Caco-2 (cell line): ENCODE results near the gene CDK18. TPM values are rescaled to one million over a fixed set of nuclear protein-coding genes. Genes with fewer than 3 reads are reported as not detected.

ENCODE experiments used
- Bru-seq: library from RNA; stranded (reverse); fragments of 400-500 nt; gene quantifications from one replicate; lab custom pipeline; 2021; lab: Mats Ljungman, UMichigan
- BruChase-seq, 2 experiments: library from RNA; stranded (reverse); fragments of 400-500 nt; gene quantifications; one replicate each; lab custom pipeline; 2021; lab: Mats Ljungman, UMichigan
- BruUV-seq: library from RNA; stranded (reverse); fragments of 400-500 nt; replicated peaks from 2 replicates; lab custom pipeline; 2021; lab: Mats Ljungman, UMichigan
- CTCF ChIA-PET: fragments of 300-600 bp; sonication (Branson Sonifier 250); formaldehyde crosslinking; loops from one replicate; lab custom pipeline; 2022; ENCODE audit warnings: antibody characterized with exemption; lab: Charles Lee
- POLR2A ChIA-PET: fragments of 300-600 bp; sonication (Branson Sonifier 250); formaldehyde crosslinking; loops from one replicate; lab custom pipeline; 2022; ENCODE audit warnings: antibody characterized with exemption; lab: Charles Lee
- DNase-seq, 2 experiments: peaks; one replicate each; pipeline versions ENCODE4 v3.0.0 to v3.0.0-alpha.2; 2020 to 2022
- H3K27me3 ChIP-seq: replicated peaks from 2 replicates; pipeline ENCODE4 v1.6.0; 2011; ENCODE audit warnings: low read length; ENCODE audit not compliant: control insufficient read depth, insufficient read depth
- H3K36me3 ChIP-seq: 2 replicates; pipeline ENCODE4 v1.5.1; 2011; ENCODE audit warnings: low read length; ENCODE audit not compliant: control insufficient read depth, insufficient read depth
- H3K4me1 ChIP-seq: fragments of 250-450 bp; sonication (Bioruptor Pico); 2 replicates; pipeline ENCODE4 v1.5.1; 2020; ENCODE audit warnings: mild to moderate bottlenecking
- H3K4me3 ChIP-seq: 2 replicates; pipeline ENCODE4 v1.5.1; 2011; ENCODE audit warnings: low read depth, mild to moderate bottlenecking, control low read depth, low read length
- H3K9me3 ChIP-seq: fragments of 250-450 bp; sonication (Bioruptor Pico); 2 replicates; pipeline ENCODE4 v1.5.1; 2020; ENCODE audit warnings: mild to moderate bottlenecking, moderate library complexity
- H3K27ac Mint-ChIP-seq: one replicate; pipeline ENCODE4 v1.8.0; 2022; ENCODE audit warnings: mixed read lengths; ENCODE audit not compliant: unreplicated experiment
- H3K27me3 Mint-ChIP-seq: one replicate; pipeline ENCODE4 v1.8.0; 2022; ENCODE audit warnings: mixed read lengths; ENCODE audit not compliant: insufficient read depth, unreplicated experiment
- H3K36me3 Mint-ChIP-seq: one replicate; pipeline ENCODE4 v1.8.0; 2022; ENCODE audit warnings: mild to moderate bottlenecking, mixed read lengths; ENCODE audit not compliant: insufficient read depth, unreplicated experiment
- H3K4me1 Mint-ChIP-seq: one replicate; pipeline ENCODE4 v1.8.0; 2022; ENCODE audit warnings: low read depth, mixed read lengths; ENCODE audit not compliant: unreplicated experiment
- H3K4me3 Mint-ChIP-seq: one replicate; pipeline ENCODE4 v1.8.0; 2022; ENCODE audit warnings: mild to moderate bottlenecking, moderate library complexity, mixed read lengths; ENCODE audit not compliant: unreplicated experiment
- H3K9me3 Mint-ChIP-seq: one replicate; pipeline ENCODE4 v1.8.0; 2022; ENCODE audit warnings: mixed read lengths; ENCODE audit not compliant: unreplicated experiment
- CTCF ChIP-seq, 2 experiments: fragments of 200-600 bp in 1 of 2; IDR thresholded peaks; 1 replicate in 1 of 2; 2 replicates in 1 of 2; pipeline versions ENCODE4 v1.5.1 to v1.8.0; 2011 to 2022; ENCODE audit warnings: antibody characterized with exemption in 1 of 2, control low read depth in 1 of 2, inconsistent platforms in 1 of 2, low read depth in 1 of 2, low read length in 1 of 2, mild to moderate bottlenecking in 1 of 2, moderate library complexity in 1 of 2; ENCODE audit not compliant: insufficient read depth in 1 of 2, severe bottlenecking in 1 of 2, unreplicated experiment in 1 of 2
- intact Hi-C: fragments of 100-400 bp; cut with micrococcal nuclease; formaldehyde crosslinking; loops from one replicate; pipeline ENCODE4 v1.10.0; 2022; ENCODE audit not compliant: unreplicated experiment
- long read RNA-seq: library from polyadenylated mRNA; stranded (forward); transcript quantifications from one replicate; pipeline ENCODE4 v2.0.0, GENCODE V29; 2022
- total RNA-seq: library from RNA; stranded (reverse); gene quantifications from 2 replicates; pipeline ENCODE4 v1.2.3, GENCODE V29; 2022

The CDK18 gene
- total RNA-seq (17.0 and 18.5 TPM in 2 replicates), Bru-seq, nascent RNA (percentile 56 among the genes with signal in this experiment), BruChase-seq, experiment 1, labeled RNA remaining after a 2-hour chase (percentile 59 among the genes with signal in this experiment), BruChase-seq, experiment 2, labeled RNA remaining after a 6-hour chase (percentile 61 among the genes with signal in this experiment)
- long read RNA-seq, partial matches to known transcripts = 5 of 12 reads
- long read RNA-seq, other reads (novel, unspliced or antisense) = 2 of 12 reads

GRCh38 chr1:205504311-205505075, at the start of gene CDK18:
CDK18 (plus strand) TSS chr1:205504669; CDS start chr1:205523168, 18,499 bp downstream.
- BruUV-seq = TSS peak; percentile 34
- peak; percentile 77 to 89 for DNase-seq
- peaks cover 30% of the 10 kb centered on the region for H3K4me1 ChIP-seq
- Mint-ChIP-seq H3K4me1 (peaks cover 16% of the 10 kb centered on the region), H3K27me3 (no peaks in the 10 kb centered on the region), H3K9me3 (no peaks in the 10 kb centered on the region), H3K36me3 (peaks cover 5% of the 10 kb centered on the region), H3K4me3 (peak within 1 kb of the TSS; percentile 95), H3K27ac (peak within 1 kb of the TSS; percentile 82)
- TF ChIP-seq CTCF (IDR thresholded peaks at IDR 0.05; ENCODE audit: insufficient read depth in 1 of 2, low read depth in 1 of 2, low read length in 1 of 2, severe bottlenecking in 1 of 2, unreplicated experiment in 1 of 2) = no peak
- intact Hi-C loops = loop anchor here (2.0 kb wide), 1 partner anchor 16 kb away; no protein-coding TSS in a partner anchor
- H3K4me3 ChIP-seq = peak within 1 kb of the TSS; percentile 55
- ChIA-PET CTCF (interaction anchor here (0.6 to 1.1 kb wide), 7 partner anchors 8 to 151 kb away, joined by 3 to 7 read pairs (median 4); no protein-coding TSS in a partner anchor), POLR2A (no interaction called here)
- H3K27me3 ChIP-seq = no peaks in the 10 kb centered on the region
- H3K9me3 ChIP-seq = no peaks in the 10 kb centered on the region
- no peaks in the 10 kb centered on the region for H3K36me3 ChIP-seq

- Mint-ChIP-seq H3K27ac (no peak overlapping the region), H3K4me3 (no peak overlapping the region), H3K4me1 (peaks cover 8% of the 10 kb centered on the region), H3K36me3 (no peaks in the 10 kb centered on the region), H3K9me3 (no peaks in the 10 kb centered on the region), H3K27me3 (peaks cover 19% of the 10 kb centered on the region)
- peaks cover 13% of the 10 kb centered on the region for H3K4me1 ChIP-seq
- ChIA-PET CTCF (interaction anchor here (0.6 to 1.0 kb wide), 4 partner anchors 30 to 101 kb away, joined by 4 to 5 read pairs (median 4); no protein-coding TSS in a partner anchor), POLR2A (no interaction called here)
- no peak for DNase-seq
- no peaks in the 10 kb centered on the region for H3K36me3 ChIP-seq
- no TSS peak for BruUV-seq
- peaks cover 1% of the 10 kb centered on the region for H3K27me3 ChIP-seq
- no peak overlapping the region for H3K4me3 ChIP-seq
- intact Hi-C loops = no loop called here
- peak in 1 of 2 experiments; percentile 31 for TF ChIP-seq CTCF (IDR thresholded peaks at IDR 0.05; ENCODE audit: insufficient read depth in 1 of 2, low read depth in 1 of 2, low read length in 1 of 2, severe bottlenecking in 1 of 2, unreplicated experiment in 1 of 2)
- H3K9me3 ChIP-seq = no peaks in the 10 kb centered on the region
These were observed 49.5 kb upstream of the CDK18 start for GRCh38 chr1:205454903-205455335.
